ENCODE data around the gene AGAP1. TPM values are rescaled to one million over a fixed set of nuclear protein-coding genes. Genes with fewer than 3 reads are reported as not detected.

AGAP1 gene
- total RNA-seq, 2 experiments from 2014 or later, result 1.8 to 2.0 TPM

DNA sequence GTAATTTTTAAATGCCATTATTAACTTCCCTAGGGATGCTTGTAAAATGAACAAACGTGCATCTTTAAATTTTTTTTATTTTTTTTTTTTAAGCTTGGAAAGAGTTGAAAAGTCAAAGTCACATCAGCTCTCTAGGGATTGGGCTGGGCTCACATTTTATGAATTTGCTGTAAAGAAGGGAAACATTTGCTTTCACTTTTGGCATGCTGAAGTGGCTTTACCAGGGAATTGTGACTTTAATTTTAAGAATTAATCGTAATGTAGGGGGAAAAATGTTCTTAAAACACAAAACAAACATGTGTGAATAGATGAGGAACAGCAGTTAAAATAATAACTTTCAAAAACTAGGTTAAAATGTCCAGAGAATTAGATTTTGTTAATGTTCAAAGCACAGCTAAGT is 123.0 kb downstream of the AGAP1 start:
- Mint-ChIP-seq H3K27ac (no peak overlapping the region), H3K4me1 (ENCODE audit: low read depth) (no peaks in the 10 kb centered on the region), H3K27me3 (peaks cover 3% of the 10 kb centered on the region), H3K4me3 (no peak overlapping the region), H3K9me3 (no peaks in the 10 kb centered on the region), H3K36me3 (no peaks in the 10 kb centered on the region)
- no peak for DNase-seq
- POLR2A ChIA-PET, result no interaction called here
- CTCF ChIA-PET, result interaction anchor here (0.7 kb wide), 1 partner anchor 23 kb away, joined by 3 read pairs; no protein-coding TSS in a partner anchor
- intact Hi-C loops (cut with micrococcal nuclease), result no loop called here

GRCh38 chr2:235618039-235618438 is 124.2 kb downstream of the AGAP1 start:
- Mint-ChIP-seq H3K27me3 (peaks cover 3% of the 10 kb centered on the region), H3K27ac (no peak overlapping the region), H3K4me1 (ENCODE audit: low read depth) (no peaks in the 10 kb centered on the region), H3K4me3 (no peak overlapping the region), H3K9me3 (no peaks in the 10 kb centered on the region), H3K36me3 (no peaks in the 10 kb centered on the region)
- ChIA-PET CTCF (interaction anchor here (1.3 kb wide), 1 partner anchor 128 kb away, joined by 5 read pairs; no protein-coding TSS in a partner anchor), POLR2A (no interaction called here)
- DNase-seq, result no peak
- intact Hi-C loops (cut with micrococcal nuclease), result no loop called here

DNA sequence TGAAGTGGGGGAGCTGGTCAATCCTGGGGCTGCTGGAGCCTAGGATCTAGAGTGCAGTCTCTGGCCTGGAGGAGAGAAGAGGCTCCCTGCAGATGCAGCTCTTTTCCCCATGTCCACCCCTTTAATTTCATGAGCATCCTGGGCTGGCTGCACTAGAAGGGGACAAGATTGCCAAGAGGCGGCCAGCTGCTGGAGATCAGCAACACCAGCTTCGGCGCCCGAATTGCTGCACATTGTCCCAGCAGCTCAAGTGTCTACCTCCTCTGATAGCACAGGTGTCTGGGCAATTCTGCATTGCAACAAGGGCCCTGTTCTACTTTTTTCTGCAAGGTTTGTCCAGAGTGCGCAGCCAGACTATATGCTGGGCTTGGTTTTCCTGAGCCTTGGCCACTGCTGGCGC is 125.7 kb downstream of the AGAP1 start:
- no peak for DNase-seq
- ChIA-PET CTCF (interaction anchor here (0.7 kb wide), 1 partner anchor 1066 kb away, joined by 4 read pairs; no protein-coding TSS in a partner anchor), POLR2A (no interaction called here)
- Mint-ChIP-seq H3K9me3 (no peaks in the 10 kb centered on the region), H3K27ac (no peak overlapping the region), H3K4me3 (no peak overlapping the region), H3K27me3 (no peaks in the 10 kb centered on the region), H3K4me1 (ENCODE audit: low read depth) (no peaks in the 10 kb centered on the region), H3K36me3 (no peaks in the 10 kb centered on the region)
- intact Hi-C loops (cut with micrococcal nuclease), result no loop called here

- Mint-ChIP-seq H3K27ac (no peak overlapping the region), H3K4me1 (ENCODE audit: low read depth) (no peaks in the 10 kb centered on the region), H3K9me3 (peaks cover 2% of the 10 kb centered on the region), H3K4me3 (no peak overlapping the region), H3K27me3 (peaks cover 3% of the 10 kb centered on the region), H3K36me3 (no peaks in the 10 kb centered on the region)
- ChIA-PET CTCF (no interaction called here), POLR2A (no interaction called here)
- intact Hi-C loops (cut with micrococcal nuclease), result no loop called here
- DNase-seq, result no peak
Observed at GRCh38 chr2:235621736-235622135, 127.9 kb downstream of the AGAP1 start.

GRCh38 chr2:235623111-235623510 is 129.3 kb downstream of the AGAP1 start:
- H3K4me3 Mint-ChIP-seq, result no peak overlapping the region
- DNase-seq, result no peak
- H3K36me3 Mint-ChIP-seq, result no peaks in the 10 kb centered on the region
- peaks cover 2% of the 10 kb centered on the region for H3K9me3 Mint-ChIP-seq
- no peak overlapping the region for H3K27ac Mint-ChIP-seq
- no peaks in the 10 kb centered on the region for H3K4me1 Mint-ChIP-seq (ENCODE audit: low read depth)
- H3K27me3 Mint-ChIP-seq, result peaks cover 3% of the 10 kb centered on the region
- intact Hi-C loops (cut with micrococcal nuclease), result no loop called here
- ChIA-PET POLR2A (no interaction called here), CTCF (no interaction called here)

DNA sequence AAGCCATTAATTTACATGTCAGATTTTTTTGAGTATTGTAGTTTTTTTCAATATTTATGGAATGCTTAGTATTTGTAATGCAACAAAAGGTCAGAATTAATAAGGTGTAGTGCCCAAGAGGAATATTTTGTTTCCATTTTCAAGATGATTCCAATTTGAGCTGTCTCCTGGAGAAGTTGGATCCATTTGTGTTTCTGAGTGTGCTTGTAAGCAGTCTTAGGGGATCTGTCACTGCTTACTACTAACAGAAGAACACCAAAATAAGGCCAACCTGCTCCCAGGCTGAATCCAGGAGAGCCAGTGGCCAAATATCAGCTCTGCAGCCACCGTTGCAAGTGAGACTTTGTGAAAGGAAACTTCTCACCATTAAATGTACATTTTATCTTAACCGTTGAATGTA is 129.9 kb downstream of the AGAP1 start:
- no peak for DNase-seq
- Mint-ChIP-seq H3K36me3 (no peaks in the 10 kb centered on the region), H3K4me3 (no peak overlapping the region), H3K27ac (no peak overlapping the region), H3K4me1 (ENCODE audit: low read depth) (no peaks in the 10 kb centered on the region), H3K27me3 (peaks cover 3% of the 10 kb centered on the region), H3K9me3 (peaks cover 2% of the 10 kb centered on the region)
- POLR2A ChIA-PET, result no interaction called here
- intact Hi-C loops (cut with micrococcal nuclease), result no loop called here
- CTCF ChIA-PET, result no interaction called here

DNA sequence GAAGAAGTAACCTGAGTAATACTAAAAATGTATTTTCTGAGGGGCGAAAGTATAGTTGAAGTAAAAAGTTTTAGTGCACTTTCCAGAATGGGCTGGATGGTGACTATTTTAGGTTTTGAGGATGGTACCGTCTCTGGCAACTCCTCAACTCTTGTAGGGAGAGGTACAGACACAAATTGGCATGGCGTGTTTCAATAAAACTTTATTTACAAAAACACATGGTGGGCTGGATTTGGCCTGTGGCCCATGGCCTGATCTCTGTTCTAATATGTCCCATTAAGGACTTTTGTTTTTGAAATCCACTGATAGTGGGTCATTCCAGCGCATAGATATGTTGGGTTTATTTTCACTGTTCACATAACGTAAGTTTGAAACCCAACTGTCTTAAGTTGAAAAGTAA is 132.8 kb downstream of the AGAP1 start:
- H3K4me3 Mint-ChIP-seq, result no peak overlapping the region
- no peaks in the 10 kb centered on the region for H3K36me3 Mint-ChIP-seq
- no peak for DNase-seq
- H3K9me3 Mint-ChIP-seq, result peaks cover 2% of the 10 kb centered on the region
- ChIA-PET POLR2A (no interaction called here), CTCF (no interaction called here)
- no peak overlapping the region for H3K27ac Mint-ChIP-seq
- intact Hi-C loops (cut with micrococcal nuclease), result no loop called here
- no peaks in the 10 kb centered on the region for H3K4me1 Mint-ChIP-seq (ENCODE audit: low read depth)
- peaks cover 3% of the 10 kb centered on the region for H3K27me3 Mint-ChIP-seq

- DNase-seq, result no peak
- Mint-ChIP-seq H3K4me1 (ENCODE audit: low read depth) (no peaks in the 10 kb centered on the region), H3K9me3 (peaks cover 2% of the 10 kb centered on the region), H3K4me3 (no peak overlapping the region), H3K27ac (no peak overlapping the region), H3K27me3 (peaks cover 3% of the 10 kb centered on the region), H3K36me3 (no peaks in the 10 kb centered on the region)
- POLR2A ChIA-PET, result no interaction called here
- intact Hi-C loops (cut with micrococcal nuclease), result no loop called here
- CTCF ChIA-PET, result no interaction called here
Observed at GRCh38 chr2:235627682-235628081, 133.8 kb downstream of the AGAP1 start.

GRCh38 chr2:235630718-235631296 is 137.0 kb downstream of the AGAP1 start:
- no peaks in the 10 kb centered on the region for H3K4me1 Mint-ChIP-seq (ENCODE audit: low read depth)
- no peak overlapping the region for H3K4me3 Mint-ChIP-seq
- ChIA-PET POLR2A (no interaction called here), CTCF (no interaction called here)
- H3K9me3 Mint-ChIP-seq, result no peaks in the 10 kb centered on the region
- H3K36me3 Mint-ChIP-seq, result no peaks in the 10 kb centered on the region
- intact Hi-C loops (cut with micrococcal nuclease), result no loop called here
- no peak for DNase-seq
- peaks cover 4% of the 10 kb centered on the region for H3K27me3 Mint-ChIP-seq
- H3K27ac Mint-ChIP-seq, result no peak overlapping the region

DNA sequence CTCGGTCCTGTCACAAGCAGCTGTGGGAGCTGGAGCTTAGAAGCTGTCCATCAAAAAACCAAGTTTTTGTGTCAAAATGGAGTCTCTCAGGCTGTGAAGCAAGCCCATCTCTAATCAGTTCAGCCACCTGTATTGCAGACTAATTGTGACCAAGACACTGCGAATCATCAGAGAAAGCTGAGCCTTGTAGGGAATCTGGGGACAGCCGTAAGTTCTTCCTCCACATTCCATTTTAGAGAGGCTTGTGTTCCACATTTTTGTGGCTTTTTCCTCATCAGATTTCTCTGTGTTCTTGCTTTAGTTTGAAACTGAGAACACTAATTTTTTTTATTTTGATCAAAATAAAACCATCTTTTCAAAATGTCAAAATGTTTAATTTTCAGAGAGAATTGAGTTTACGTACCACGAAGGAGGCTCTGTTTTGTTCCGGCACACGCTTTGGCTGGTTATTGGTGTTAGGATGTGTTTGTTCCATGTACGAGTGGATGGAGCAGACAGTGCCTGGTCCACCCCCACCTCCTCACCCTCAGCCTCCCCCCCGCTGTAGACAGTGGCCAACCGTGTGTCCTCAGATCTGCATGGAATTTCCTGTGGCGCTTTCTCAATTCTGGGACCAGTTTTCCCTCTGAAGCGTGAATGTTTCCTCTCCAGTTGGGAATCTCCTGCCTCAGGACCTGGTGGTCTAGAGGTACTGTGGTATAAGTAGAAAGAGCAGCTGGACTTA is 140.8 kb downstream of the AGAP1 start:
- DNase-seq, result no peak
- no peaks in the 10 kb centered on the region for H3K9me3 Mint-ChIP-seq
- intact Hi-C loops (cut with micrococcal nuclease), result no loop called here
- H3K4me3 Mint-ChIP-seq, result no peak overlapping the region
- H3K36me3 Mint-ChIP-seq, result no peaks in the 10 kb centered on the region
- POLR2A ChIA-PET, result no interaction called here
- H3K27me3 Mint-ChIP-seq, result peaks cover 10% of the 10 kb centered on the region
- H3K4me1 Mint-ChIP-seq (ENCODE audit: low read depth), result no peaks in the 10 kb centered on the region
- no peak overlapping the region for H3K27ac Mint-ChIP-seq
- CTCF ChIA-PET, result no interaction called here

GRCh38 chr2:235636546-235636945 is 142.7 kb downstream of the AGAP1 start:
- no peak for DNase-seq
- H3K4me3 Mint-ChIP-seq, result no peak overlapping the region
- no peak overlapping the region for H3K27ac Mint-ChIP-seq
- H3K36me3 Mint-ChIP-seq, result no peaks in the 10 kb centered on the region
- H3K27me3 Mint-ChIP-seq, result peaks cover 10% of the 10 kb centered on the region
- ChIA-PET CTCF (interaction anchor here (0.7 kb wide), 1 partner anchor 110 kb away, joined by 4 read pairs; no protein-coding TSS in a partner anchor), POLR2A (no interaction called here)
- no peaks in the 10 kb centered on the region for H3K4me1 Mint-ChIP-seq (ENCODE audit: low read depth)
- H3K9me3 Mint-ChIP-seq, result no peaks in the 10 kb centered on the region
- intact Hi-C loops (cut with micrococcal nuclease), result no loop called here

GRCh38 chr2:235637896-235638295 is 144.1 kb downstream of the AGAP1 start:
- ChIA-PET CTCF (interaction anchor here (0.9 kb wide), 1 partner anchor 109 kb away, joined by 4 read pairs; no protein-coding TSS in a partner anchor), POLR2A (no interaction called here)
- Mint-ChIP-seq H3K4me1 (ENCODE audit: low read depth) (no peaks in the 10 kb centered on the region), H3K9me3 (no peaks in the 10 kb centered on the region), H3K27me3 (peaks cover 14% of the 10 kb centered on the region), H3K27ac (no peak overlapping the region), H3K36me3 (no peaks in the 10 kb centered on the region), H3K4me3 (no peak overlapping the region)
- DNase-seq, result no peak
- intact Hi-C loops (cut with micrococcal nuclease), result no loop called here
